Measurements from ENCODE around the gene TROAP.
"Not testable (repeated sequence)": the region's sequence is repeated elsewhere in the genome, so short reads cannot be mapped to it uniquely, and the experiment has no call there.

Gene TROAP, protein sequence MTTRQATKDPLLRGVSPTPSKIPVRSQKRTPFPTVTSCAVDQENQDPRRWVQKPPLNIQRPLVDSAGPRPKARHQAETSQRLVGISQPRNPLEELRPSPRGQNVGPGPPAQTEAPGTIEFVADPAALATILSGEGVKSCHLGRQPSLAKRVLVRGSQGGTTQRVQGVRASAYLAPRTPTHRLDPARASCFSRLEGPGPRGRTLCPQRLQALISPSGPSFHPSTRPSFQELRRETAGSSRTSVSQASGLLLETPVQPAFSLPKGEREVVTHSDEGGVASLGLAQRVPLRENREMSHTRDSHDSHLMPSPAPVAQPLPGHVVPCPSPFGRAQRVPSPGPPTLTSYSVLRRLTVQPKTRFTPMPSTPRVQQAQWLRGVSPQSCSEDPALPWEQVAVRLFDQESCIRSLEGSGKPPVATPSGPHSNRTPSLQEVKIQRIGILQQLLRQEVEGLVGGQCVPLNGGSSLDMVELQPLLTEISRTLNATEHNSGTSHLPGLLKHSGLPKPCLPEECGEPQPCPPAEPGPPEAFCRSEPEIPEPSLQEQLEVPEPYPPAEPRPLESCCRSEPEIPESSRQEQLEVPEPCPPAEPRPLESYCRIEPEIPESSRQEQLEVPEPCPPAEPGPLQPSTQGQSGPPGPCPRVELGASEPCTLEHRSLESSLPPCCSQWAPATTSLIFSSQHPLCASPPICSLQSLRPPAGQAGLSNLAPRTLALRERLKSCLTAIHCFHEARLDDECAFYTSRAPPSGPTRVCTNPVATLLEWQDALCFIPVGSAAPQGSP

GRCh38 chr12:49322708-49323523 is at the start of gene TROAP:
TROAP (plus strand) TSS chr12:49323255; CDS start chr12:49323609, 354 bp downstream.
- peak; percentile 98 for DNase-seq (ENCODE audit: extremely low spot score, insufficient read length, low read depth)
- FAIRE-seq: peak; percentile 98

GRCh38 chr12:49273726-49274395 is 49.2 kb upstream of the TROAP start:
- FAIRE-seq: no peak
- DNase-seq (ENCODE audit: extremely low spot score, insufficient read length, low read depth): no peak

GRCh38 chr12:49274396-49275069 is 48.5 kb upstream of the TROAP start:
- FAIRE-seq: no peak
- no peak for DNase-seq (ENCODE audit: extremely low spot score, insufficient read length, low read depth)

DNA sequence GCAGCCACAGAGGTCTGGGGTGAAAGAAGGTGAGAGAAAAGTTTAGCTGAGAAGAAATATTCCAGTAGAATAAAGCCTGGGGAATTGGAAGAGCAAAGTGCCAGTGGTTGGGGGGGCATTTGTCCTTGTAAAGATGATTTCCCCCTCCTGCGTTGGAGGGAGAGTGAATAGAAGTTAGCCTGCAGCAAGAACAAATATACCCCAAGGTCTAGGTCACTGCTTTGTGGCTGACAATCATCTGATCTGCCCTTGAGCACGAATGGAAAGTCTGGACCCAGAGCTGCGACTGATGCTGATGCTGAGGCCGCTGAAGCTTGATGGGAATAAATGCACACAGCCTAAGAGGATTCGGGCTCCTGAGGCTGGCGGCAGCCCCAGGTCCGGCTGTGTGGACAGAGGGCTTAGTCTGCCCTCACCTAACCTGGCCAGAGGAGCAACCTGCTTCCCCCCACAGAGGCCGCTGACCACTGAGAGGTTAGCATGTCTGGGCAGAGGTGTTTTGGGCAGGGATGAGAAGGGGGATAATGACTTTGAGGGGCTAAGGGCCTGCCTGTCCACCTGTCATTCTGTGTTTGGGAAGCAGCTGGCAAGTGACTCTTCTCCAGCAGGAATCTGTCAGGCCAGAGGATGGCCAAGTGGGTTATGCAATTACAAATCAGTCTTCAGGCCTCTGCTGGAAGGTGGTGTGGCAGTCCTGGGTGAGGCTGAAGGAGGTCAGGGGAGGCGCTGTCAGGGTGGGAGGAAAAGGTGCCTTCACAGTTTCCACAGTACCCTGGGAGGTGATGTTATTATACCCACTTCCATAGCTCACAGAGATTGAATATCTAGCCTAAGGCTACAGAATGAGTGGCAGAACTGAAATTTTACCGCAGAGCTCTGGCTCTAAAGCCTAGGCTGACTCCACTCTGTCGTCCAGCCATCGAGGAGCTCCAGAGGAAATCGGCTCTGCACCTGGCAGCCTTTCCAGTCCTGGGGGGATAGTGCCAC is 46.5 kb upstream of the TROAP start:
- DNase-seq (ENCODE audit: extremely low spot score, insufficient read length, low read depth): no peak
- FAIRE-seq: no peak

DNA sequence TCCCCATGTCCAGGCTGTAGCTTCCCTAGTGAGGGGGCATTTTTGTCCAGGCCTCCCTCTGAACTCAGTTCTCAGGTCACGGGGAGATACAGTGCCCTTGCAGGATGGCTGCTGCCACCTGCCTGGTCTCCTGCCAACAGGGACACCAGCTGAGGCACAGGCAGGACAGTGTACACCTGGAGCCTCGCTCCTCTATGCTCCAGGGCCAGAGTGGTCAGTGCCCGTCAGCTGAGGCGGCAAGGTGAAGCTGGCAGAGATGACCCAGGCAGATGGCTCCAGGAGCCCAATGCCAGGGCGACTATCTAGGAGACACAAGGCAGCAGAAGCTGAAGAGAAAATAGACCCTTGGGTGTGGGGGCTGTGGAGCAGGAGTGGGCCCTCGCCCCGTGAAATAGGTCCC is 45.6 kb upstream of the TROAP start:
- FAIRE-seq (no peak), DNase-seq (ENCODE audit: extremely low spot score, insufficient read length, low read depth) (no peak)

DNA sequence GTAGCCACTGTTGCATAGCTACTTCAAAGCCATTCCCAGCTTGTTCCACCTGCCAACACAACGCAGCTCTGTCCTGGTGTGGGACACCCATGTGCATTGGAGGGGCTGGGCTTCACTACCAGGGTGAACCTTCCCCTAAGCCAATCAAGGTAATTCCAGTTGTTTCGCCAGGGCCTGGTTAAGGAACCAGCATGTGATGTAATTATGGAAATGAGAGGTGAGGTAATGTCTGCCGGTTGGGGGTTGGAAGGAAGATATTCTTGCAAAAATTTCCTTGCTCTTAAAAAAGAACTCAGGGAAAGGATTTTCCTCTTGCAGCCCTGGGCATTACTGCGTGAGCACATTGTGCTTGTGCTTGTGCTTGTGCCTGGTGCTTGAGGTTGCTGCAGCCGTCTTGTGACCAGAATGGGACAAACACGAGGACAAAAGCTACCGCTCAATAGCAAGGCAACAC is 43.3 kb upstream of the TROAP start:
- DNase-seq (ENCODE audit: extremely low spot score, insufficient read length, low read depth) (no peak), FAIRE-seq (no peak)

GRCh38 chr12:49280545-49280944 is 42.5 kb upstream of the TROAP start:
- not testable (repeated sequence) for FAIRE-seq; DNase-seq (ENCODE audit: extremely low spot score, insufficient read length, low read depth)

DNA sequence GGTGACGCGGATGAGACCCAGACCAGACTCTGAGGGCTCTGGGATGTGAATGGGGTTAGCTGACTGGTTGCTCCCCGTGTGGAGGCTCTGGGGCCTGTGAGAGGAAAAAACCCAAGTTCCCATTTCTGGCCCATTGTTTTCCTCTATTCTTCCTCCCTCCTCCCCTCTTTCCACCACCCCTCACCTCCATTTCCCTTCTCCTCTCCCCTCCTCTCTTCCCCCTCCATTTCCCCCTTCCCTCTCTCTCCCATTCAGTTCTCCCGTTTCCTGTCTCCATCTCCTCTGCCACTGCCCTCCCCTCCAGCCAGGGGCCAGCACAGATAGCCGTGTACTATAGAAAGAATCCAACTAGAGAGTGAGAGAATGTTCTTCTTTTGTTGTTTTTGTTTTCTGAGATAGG is 40.8 kb upstream of the TROAP start:
- DNase-seq (ENCODE audit: extremely low spot score, insufficient read length, low read depth) (no peak), FAIRE-seq (no peak)

GRCh38 chr12:49282740-49283375 is 40.2 kb upstream of the TROAP start:
- DNase-seq (ENCODE audit: extremely low spot score, insufficient read length, low read depth); FAIRE-seq: not testable (repeated sequence)

GRCh38 chr12:49283541-49284429 is 39.3 kb upstream of the TROAP start:
- FAIRE-seq (no peak), DNase-seq (ENCODE audit: extremely low spot score, insufficient read length, low read depth) (no peak)

- DNase-seq (ENCODE audit: extremely low spot score, insufficient read length, low read depth): no peak
- FAIRE-seq: no peak
Measured at GRCh38 chr12:49284672-49285071, 38.4 kb upstream of the TROAP start.

- FAIRE-seq (no peak), DNase-seq (ENCODE audit: extremely low spot score, insufficient read length, low read depth) (no peak)
Measured at GRCh38 chr12:49287876-49288275, 35.2 kb upstream of the TROAP start.

GRCh38 chr12:49288412-49288853 is 34.6 kb upstream of the TROAP start:
- DNase-seq (ENCODE audit: extremely low spot score, insufficient read length, low read depth) (peak; percentile 54), FAIRE-seq (peak; percentile 95)

- DNase-seq (ENCODE audit: extremely low spot score, insufficient read length, low read depth) (no peak), FAIRE-seq (no peak)
Measured at GRCh38 chr12:49288922-49289555, 34.0 kb upstream of the TROAP start.

GRCh38 chr12:49292729-49293055 is 30.4 kb upstream of the TROAP start:
- FAIRE-seq: no peak
- DNase-seq (ENCODE audit: extremely low spot score, insufficient read length, low read depth): no peak
